Measurements from ENCODE around the gene SLC13A4.

SLC13A4 gene

DNA sequence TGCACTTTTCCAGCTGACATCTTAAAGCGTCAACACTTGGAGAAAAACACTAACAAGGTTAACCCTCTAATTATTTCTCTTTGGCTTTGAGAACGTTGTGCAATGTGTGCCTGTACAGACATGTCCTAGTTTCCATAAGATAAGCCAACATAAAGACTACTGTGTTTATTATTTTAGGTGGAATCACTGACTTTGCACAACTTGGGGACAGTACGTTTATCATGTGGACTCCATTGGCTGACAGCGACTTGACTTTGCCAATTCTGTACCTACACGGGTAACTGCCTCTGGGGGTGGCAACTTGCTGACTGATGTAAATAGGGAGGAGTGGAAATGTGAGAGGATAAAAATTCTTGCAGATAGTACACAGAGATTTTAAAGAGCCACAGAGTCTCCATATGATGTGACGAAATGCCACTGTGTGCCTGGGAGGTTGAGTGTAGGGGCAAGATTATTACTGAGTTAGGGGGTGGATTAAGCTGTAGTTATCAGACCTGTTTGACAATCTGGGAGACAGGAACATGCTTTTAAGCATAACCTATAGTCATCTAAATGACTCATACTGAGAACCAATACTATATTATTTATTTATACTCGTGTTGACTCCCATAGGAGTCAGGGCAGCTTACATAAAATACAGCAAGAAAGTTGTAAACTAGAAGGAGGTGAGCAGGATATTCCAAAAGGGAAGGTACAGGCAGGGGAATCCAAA, 21.0 kb downstream of the SLC13A4 start:
- H3K27ac ChIP-seq (ENCODE audit: low read depth, low read length, poor library complexity, severe bottlenecking) = no peak overlapping the region
- H3K4me1 ChIP-seq (ENCODE audit: insufficient read depth, low read length, severe bottlenecking) = no peaks in the 10 kb centered on the region
- no peak overlapping the region for H2AFZ ChIP-seq (ENCODE audit: low read length)
- no peak overlapping the region for H3K4me2 ChIP-seq (ENCODE audit: low read length)
- no peaks in the 10 kb centered on the region for H3K36me3 ChIP-seq (ENCODE audit: insufficient read depth, low read length)
- H3K9ac ChIP-seq (ENCODE audit: low read length) = no peak overlapping the region
- TF ChIP-seq, protein P1, sequence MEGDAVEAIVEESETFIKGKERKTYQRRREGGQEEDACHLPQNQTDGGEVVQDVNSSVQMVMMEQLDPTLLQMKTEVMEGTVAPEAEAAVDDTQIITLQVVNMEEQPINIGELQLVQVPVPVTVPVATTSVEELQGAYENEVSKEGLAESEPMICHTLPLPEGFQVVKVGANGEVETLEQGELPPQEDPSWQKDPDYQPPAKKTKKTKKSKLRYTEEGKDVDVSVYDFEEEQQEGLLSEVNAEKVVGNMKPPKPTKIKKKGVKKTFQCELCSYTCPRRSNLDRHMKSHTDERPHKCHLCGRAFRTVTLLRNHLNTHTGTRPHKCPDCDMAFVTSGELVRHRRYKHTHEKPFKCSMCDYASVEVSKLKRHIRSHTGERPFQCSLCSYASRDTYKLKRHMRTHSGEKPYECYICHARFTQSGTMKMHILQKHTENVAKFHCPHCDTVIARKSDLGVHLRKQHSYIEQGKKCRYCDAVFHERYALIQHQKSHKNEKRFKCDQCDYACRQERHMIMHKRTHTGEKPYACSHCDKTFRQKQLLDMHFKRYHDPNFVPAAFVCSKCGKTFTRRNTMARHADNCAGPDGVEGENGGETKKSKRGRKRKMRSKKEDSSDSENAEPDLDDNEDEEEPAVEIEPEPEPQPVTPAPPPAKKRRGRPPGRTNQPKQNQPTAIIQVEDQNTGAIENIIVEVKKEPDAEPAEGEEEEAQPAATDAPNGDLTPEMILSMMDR (IDR thresholded peaks at IDR 0.05; ENCODE audit: low read length) = no peak
- TF ChIP-seq EZH2 (IDR thresholded peaks at IDR 0.05; ENCODE audit: borderline replicate concordance, low read length) = no peak
- no peaks in the 10 kb centered on the region for H3K9me3 ChIP-seq (ENCODE audit: low read length)
- H3K79me2 ChIP-seq (ENCODE audit: insufficient read depth, low read length) = no peaks in the 10 kb centered on the region
- H3K9me2 ChIP-seq (ENCODE audit: low read depth, low read length) = no peaks in the 10 kb centered on the region
- peaks cover 7% of the 10 kb centered on the region; the same call in 1 of the 2 replicates for H3K27me3 ChIP-seq (ENCODE audit: insufficient read depth, low read length)
- no peaks in the 10 kb centered on the region for H3F3A ChIP-seq (ENCODE audit: insufficient read depth, low read length)
- H3K4me3 ChIP-seq (ENCODE audit: low read depth, low read length, poor library complexity, severe bottlenecking) = no peak overlapping the region
- H4K20me1 ChIP-seq (ENCODE audit: insufficient read depth, low read length) = no peaks in the 10 kb centered on the region

DNA sequence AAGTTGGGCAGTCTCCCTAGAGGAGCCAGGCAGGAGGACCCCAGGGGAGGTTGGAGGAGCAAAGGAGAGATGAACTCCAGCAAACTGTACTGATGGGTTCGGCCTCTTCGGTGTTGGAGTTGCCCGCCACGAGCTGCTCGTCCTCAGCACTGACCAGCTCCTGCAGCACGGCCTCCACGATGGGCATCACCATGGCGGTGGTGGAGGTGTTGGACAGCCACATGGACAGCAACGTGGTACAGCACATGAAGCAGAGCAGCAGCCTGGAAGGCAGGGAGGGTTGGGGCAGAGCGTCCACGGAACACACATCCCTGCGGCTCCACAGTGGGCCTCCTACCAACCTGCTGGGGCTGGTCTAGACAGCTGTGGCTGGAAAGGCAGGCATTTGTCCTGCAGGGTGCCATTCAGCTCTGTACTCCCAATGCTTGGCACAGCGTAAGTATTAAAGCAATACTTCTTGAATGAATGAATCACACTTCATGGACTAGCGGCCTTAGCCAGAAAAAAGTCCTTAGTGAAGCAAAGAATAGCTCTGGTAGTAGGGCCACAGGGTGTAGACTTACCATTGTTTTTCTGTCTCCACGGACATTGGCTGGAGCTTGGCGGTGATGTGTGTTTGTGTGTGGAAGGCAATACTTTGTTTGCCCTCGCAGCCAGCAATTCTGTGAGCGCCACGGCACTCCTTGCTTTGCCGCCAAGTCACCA, 21.8 kb downstream of the SLC13A4 start:
- H3K27ac ChIP-seq (ENCODE audit: low read depth, low read length, poor library complexity, severe bottlenecking) = no peak overlapping the region
- TF ChIP-seq EZH2 (IDR thresholded peaks at IDR 0.05; ENCODE audit: borderline replicate concordance, low read length) = no peak
- TF ChIP-seq, protein P1 (IDR thresholded peaks at IDR 0.05; ENCODE audit: low read length) = no peak
- H4K20me1 ChIP-seq (ENCODE audit: insufficient read depth, low read length) = no peaks in the 10 kb centered on the region
- H3K9ac ChIP-seq (ENCODE audit: low read length) = no peak overlapping the region
- no peak overlapping the region for H3K4me2 ChIP-seq (ENCODE audit: low read length)
- H3K27me3 ChIP-seq (ENCODE audit: insufficient read depth, low read length) = peaks cover 7% of the 10 kb centered on the region; the same call in 1 of the 2 replicates
- H3K9me3 ChIP-seq (ENCODE audit: low read length) = no peaks in the 10 kb centered on the region
- H3F3A ChIP-seq (ENCODE audit: insufficient read depth, low read length) = no peaks in the 10 kb centered on the region
- H3K4me3 ChIP-seq (ENCODE audit: low read depth, low read length, poor library complexity, severe bottlenecking) = no peak overlapping the region
- H3K9me2 ChIP-seq (ENCODE audit: low read depth, low read length) = no peaks in the 10 kb centered on the region
- no peaks in the 10 kb centered on the region for H3K79me2 ChIP-seq (ENCODE audit: insufficient read depth, low read length)
- no peak overlapping the region for H2AFZ ChIP-seq (ENCODE audit: low read length)
- no peaks in the 10 kb centered on the region for H3K36me3 ChIP-seq (ENCODE audit: insufficient read depth, low read length)
- no peaks in the 10 kb centered on the region for H3K4me1 ChIP-seq (ENCODE audit: insufficient read depth, low read length, severe bottlenecking)

DNA sequence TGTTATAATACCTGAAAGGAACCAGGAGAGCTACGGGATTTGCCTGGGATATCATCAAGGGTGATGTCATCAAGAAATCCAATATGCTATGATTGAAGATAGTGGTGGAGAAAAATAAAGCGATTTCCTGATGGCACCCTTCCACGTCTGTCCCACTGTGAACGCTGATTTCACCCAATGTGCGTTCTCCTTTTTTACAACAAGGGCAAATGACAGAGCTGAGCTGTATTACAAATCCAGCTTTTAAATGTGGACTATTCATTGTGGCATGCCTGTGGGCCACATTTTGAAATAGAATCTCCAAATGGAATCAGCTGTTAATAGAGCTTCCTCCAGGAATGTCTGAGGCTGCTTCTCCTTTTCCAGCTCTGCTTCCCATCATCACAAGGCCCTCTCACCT, 23.3 kb downstream of the SLC13A4 start:
- H3K9me3 ChIP-seq (ENCODE audit: low read length) = no peaks in the 10 kb centered on the region
- no peaks in the 10 kb centered on the region for H4K20me1 ChIP-seq (ENCODE audit: insufficient read depth, low read length)
- no peaks in the 10 kb centered on the region for H3K4me1 ChIP-seq (ENCODE audit: insufficient read depth, low read length, severe bottlenecking)
- TF ChIP-seq, protein P1 (IDR thresholded peaks at IDR 0.05; ENCODE audit: low read length) = no peak
- TF ChIP-seq EZH2 (IDR thresholded peaks at IDR 0.05; ENCODE audit: borderline replicate concordance, low read length) = no peak
- no peaks in the 10 kb centered on the region for H3K79me2 ChIP-seq (ENCODE audit: insufficient read depth, low read length)
- H3K36me3 ChIP-seq (ENCODE audit: insufficient read depth, low read length) = no peaks in the 10 kb centered on the region
- H3K9me2 ChIP-seq (ENCODE audit: low read depth, low read length) = no peaks in the 10 kb centered on the region
- no peak overlapping the region for H3K4me3 ChIP-seq (ENCODE audit: low read depth, low read length, poor library complexity, severe bottlenecking)
- no peak overlapping the region for H3K4me2 ChIP-seq (ENCODE audit: low read length)
- no peak overlapping the region for H3K9ac ChIP-seq (ENCODE audit: low read length)
- no peak overlapping the region for H2AFZ ChIP-seq (ENCODE audit: low read length)
- peaks cover 7% of the 10 kb centered on the region; the same call in 1 of the 2 replicates for H3K27me3 ChIP-seq (ENCODE audit: insufficient read depth, low read length)
- H3F3A ChIP-seq (ENCODE audit: insufficient read depth, low read length) = no peaks in the 10 kb centered on the region
- no peak overlapping the region for H3K27ac ChIP-seq (ENCODE audit: low read depth, low read length, poor library complexity, severe bottlenecking)
